ENCODE measurements around the gene PRSS8.

GRCh38 chr16:31157136-31157535 lies 21.6 kb upstream of the PRSS8 start:
- TF ChIP-seq CTCF (conservative IDR thresholded peaks at IDR 0.05) (no peak), EZH2 (IDR thresholded peaks at IDR 0.05; ENCODE audit: low read depth) (no peak)
